Activated T-helper 1 cell treated with anti-CD3 and anti-CD28 coated beads, Interleukin-2, amount 50 U/mL, for 16 hours (primary cell): ENCODE results near the gene PLEKHA6.
"Not testable (repeated sequence)": the region's sequence is repeated elsewhere in the genome, so short reads cannot be mapped to it uniquely, and the experiment has no call there.

Experiments
- DNase-seq, 2 donors: peaks; one replicate each; pipeline ENCODE4 v3.0.0-alpha.2; 2020; ENCODE audit warnings: low read depth in 1 of 2, low spot score in 1 of 2

The PLEKHA6 gene

GRCh38 chr1:204240233-204240632 lies 119.5 kb downstream of the PLEKHA6 start:
- DNase-seq: no peak

- not testable (repeated sequence) for DNase-seq
These were observed 120.3 kb downstream of the PLEKHA6 start for GRCh38 chr1:204239401-204239800.

GRCh38 chr1:204238520-204238919 lies 121.2 kb downstream of the PLEKHA6 start:
- DNase-seq: not testable (repeated sequence)

- not testable (repeated sequence) for DNase-seq
These were observed 122.2 kb downstream of the PLEKHA6 start for GRCh38 chr1:204237515-204237914.

- no peak for DNase-seq
These were observed 127.2 kb downstream of the PLEKHA6 start for GRCh38 chr1:204232526-204232925.

GRCh38 chr1:204230211-204230610 lies 129.5 kb downstream of the PLEKHA6 start:
- DNase-seq: no peak

- no peak for DNase-seq
These were observed 130.8 kb downstream of the PLEKHA6 start for GRCh38 chr1:204228896-204229295.

- DNase-seq: no peak
These were observed 131.5 kb downstream of the PLEKHA6 start for GRCh38 chr1:204227996-204228785.

GRCh38 chr1:204227351-204227750 lies 132.4 kb downstream of the PLEKHA6 start:
- no peak for DNase-seq

- no peak for DNase-seq
These were observed 133.6 kb downstream of the PLEKHA6 start for GRCh38 chr1:204225841-204226735.

GRCh38 chr1:204224655-204225054 lies 135.1 kb downstream of the PLEKHA6 start:
- no peak for DNase-seq

- no peak for DNase-seq
These were observed 136.4 kb downstream of the PLEKHA6 start for GRCh38 chr1:204223129-204223860.

- DNase-seq: no peak
These were observed 137.0 kb downstream of the PLEKHA6 start for GRCh38 chr1:204222764-204223055.

- DNase-seq: no peak
These were observed 137.5 kb downstream of the PLEKHA6 start for GRCh38 chr1:204222006-204222763.

- DNase-seq: no peak
These were observed 138.5 kb downstream of the PLEKHA6 start for GRCh38 chr1:204221271-204221670.

GRCh38 chr1:204219971-204220616 lies 139.6 kb downstream of the PLEKHA6 start:
- no peak for DNase-seq

GRCh38 chr1:204218552-204218951 lies 141.2 kb downstream of the PLEKHA6 start:
- no peak for DNase-seq

GRCh38 chr1:204217648-204218000 lies 142.1 kb downstream of the PLEKHA6 start:
- DNase-seq: no peak

GRCh38 chr1:204216880-204217647 lies 142.7 kb downstream of the PLEKHA6 start:
- DNase-seq: no peak

- DNase-seq: no peak
These were observed 143.5 kb downstream of the PLEKHA6 start for GRCh38 chr1:204216236-204216635.
